SK-N-SH (cell line): ENCODE measurements around the gene PDE8A. TPM values are rescaled to one million over a fixed set of nuclear protein-coding genes. Genes with fewer than 3 reads are reported as not detected.

Experiments
- CTCF ChIA-PET: fragments of 300-600, 350-600 bp; formaldehyde crosslinking; extraction: SDS; loops from one replicate; lab custom pipeline; 2021; lab: Yijun Ruan, JAX
- POLR2A ChIA-PET: fragments of 350-600 bp; sonication (Branson Sonifier 250); formaldehyde crosslinking; extraction: SDS; loops from one replicate; lab custom pipeline; 2020; ENCODE audit warnings: antibody characterized with exemption, inconsistent platforms; lab: Yijun Ruan, JAX
- DNase-seq: peaks from one replicate; pipeline ENCODE4 v3.0.0; 2012
- H2AFZ ChIP-seq: fragments of 200-600 bp; sonication (generic); 2 replicates; pipeline ENCODE4 v1.8.1; 2016; ENCODE audit warnings: antibody characterized with exemption, mild to moderate bottlenecking, low read depth
- H3F3A ChIP-seq: fragments of 200-600 bp; sonication (generic); replicated peaks from 2 replicates; pipeline ENCODE3; 2016; ENCODE audit warnings: antibody characterized with exemption, mild to moderate bottlenecking; ENCODE audit not compliant: insufficient read depth
- H3K27ac ChIP-seq, 2 experiments: fragments of 200-500 bp in 1 of 2; fragments of 200-600 bp in 1 of 2; sonication (Bioruptor generic) in 1 of 2; sonication (generic), shearing (Covaris generic) in 1 of 2; 2 replicates each; pipeline versions ENCODE4 v1.5.1 to v1.6.1; 2014 to 2016; ENCODE audit warnings: low read depth in 2 of 2, inconsistent platforms in 1 of 2, low read length in 1 of 2, mild to moderate bottlenecking in 1 of 2, mixed read lengths in 1 of 2
- H3K27me3 ChIP-seq: fragments of 200-600 bp; sonication (generic), shearing (Covaris generic); 2 replicates; pipeline ENCODE4 v1.6.1; 2016; ENCODE audit warnings: mixed run types; ENCODE audit not compliant: insufficient read depth
- H3K36me3 ChIP-seq, 2 experiments: fragments of 200-500 bp in 1 of 2; fragments of 200-600 bp in 1 of 2; sonication (Bioruptor generic) in 1 of 2; sonication (generic) in 1 of 2; replicated peaks in 1 of 2; 2 replicates each; pipeline versions ENCODE3 to v1.5.1; 2014 to 2016; ENCODE audit warnings: low read length in 1 of 2, mild to moderate bottlenecking in 1 of 2; ENCODE audit not compliant: insufficient read depth in 2 of 2, control insufficient read depth in 1 of 2
- H3K4me1 ChIP-seq, 2 experiments: fragments of 200-500 bp in 1 of 2; fragments of 200-600 bp in 1 of 2; sonication (Bioruptor generic) in 1 of 2; sonication (generic), shearing (Covaris generic) in 1 of 2; 2 replicates each; pipeline versions ENCODE4 v1.5.1 to v1.6.1; 2014 to 2016; ENCODE audit warnings: low read depth in 1 of 2, low read length in 1 of 2, mixed run types in 1 of 2; ENCODE audit not compliant: insufficient read depth in 2 of 2, control insufficient read depth in 1 of 2
- H3K4me2 ChIP-seq: fragments of 200-600 bp; sonication (generic), shearing (Covaris generic); 2 replicates; pipeline ENCODE4 v1.6.1; 2017; ENCODE audit warnings: mixed run types
- H3K4me3 ChIP-seq, 2 experiments: fragments of 200-500 bp in 1 of 2; fragments of 200-600 bp in 1 of 2; sonication (Bioruptor generic) in 1 of 2; sonication (generic), shearing (Covaris generic) in 1 of 2; 2 replicates each; pipeline versions ENCODE4 v1.5.1 to v1.8.1; 2014 to 2016; ENCODE audit warnings: low read depth in 2 of 2, inconsistent platforms in 1 of 2, low read length in 1 of 2, mild to moderate bottlenecking in 1 of 2, mixed read lengths in 1 of 2, moderate library complexity in 1 of 2
- H3K79me2 ChIP-seq: fragments of 200-600 bp; sonication (generic); 2 replicates; pipeline ENCODE4 v1.8.1; 2017; ENCODE audit warnings: mild to moderate bottlenecking; ENCODE audit not compliant: insufficient read depth
- H3K9ac ChIP-seq: fragments of 200-600 bp; sonication (generic); 2 replicates; pipeline ENCODE4 v1.6.1; 2017; ENCODE audit warnings: mixed run types
- H3K9me2 ChIP-seq: fragments of 200-600 bp; sonication (generic); 2 replicates; pipeline ENCODE4 v1.6.1; 2017; ENCODE audit warnings: mixed run types
- H3K9me3 ChIP-seq: fragments of 200-600 bp; sonication (generic); 2 replicates; pipeline ENCODE4 v1.6.1; 2017; ENCODE audit warnings: mixed run types, mild to moderate bottlenecking, moderate library complexity
- H4K20me1 ChIP-seq: fragments of 200-600 bp; sonication (generic); 2 replicates; pipeline ENCODE4 v1.6.1; 2017; ENCODE audit warnings: mild to moderate bottlenecking, mixed run types; ENCODE audit not compliant: insufficient read depth
- ELF1 ChIP-seq: IDR thresholded peaks from 2 replicates; pipeline ENCODE4 v1.4.0; 2012
- FOXJ3 ChIP-seq: sonication (generic); formaldehyde crosslinking; IDR thresholded peaks from 2 replicates; pipeline ENCODE4 v1.5.1; 2020; ENCODE audit warnings: mild to moderate bottlenecking, missing genetic modification reagents
- JUND ChIP-seq: IDR thresholded peaks from 2 replicates; pipeline ENCODE4 v1.4.0; 2012
- RAD21 ChIP-seq: IDR thresholded peaks from 2 replicates; pipeline ENCODE4 v1.6.1; 2012; ENCODE audit warnings: mild to moderate bottlenecking, low read length
- RCOR1 ChIP-seq: fragments of 150-350 bp; IDR thresholded peaks from 2 replicates; pipeline ENCODE4 v1.6.1; 2017; ENCODE audit warnings: antibody characterized with exemption, low read length
- RFX5 ChIP-seq: IDR thresholded peaks from 2 replicates; pipeline ENCODE4 v1.6.1; 2012; ENCODE audit warnings: mild to moderate bottlenecking, improper control_type of control experiment, low read length
- RXRA ChIP-seq: IDR thresholded peaks from 2 replicates; pipeline ENCODE4 v1.4.0; 2012; ENCODE audit warnings: low read depth, mild to moderate bottlenecking, borderline replicate concordance
- SIN3A ChIP-seq: IDR thresholded peaks from 2 replicates; pipeline ENCODE4 v1.6.1; 2012; ENCODE audit warnings: low read depth, mild to moderate bottlenecking, low read length, moderate library complexity, borderline replicate concordance
- SMC3 ChIP-seq: IDR thresholded peaks from 2 replicates; pipeline ENCODE4 v1.6.1; 2012; ENCODE audit warnings: low read depth, low read length, improper control_type of control experiment
- TCF12 ChIP-seq: IDR thresholded peaks from 2 replicates; pipeline ENCODE4 v1.4.0; 2012
- USF2 ChIP-seq: fragments of 150-350 bp; IDR thresholded peaks from 2 replicates; pipeline ENCODE4 v1.6.1; 2017; ENCODE audit warnings: antibody characterized with exemption, low read length, low read depth, borderline replicate concordance
- YY1 ChIP-seq: IDR thresholded peaks from 2 replicates; pipeline ENCODE4 v1.4.0; 2012; ENCODE audit warnings: low read depth, mild to moderate bottlenecking
- ZBTB33 ChIP-seq: IDR thresholded peaks from 2 replicates; pipeline ENCODE4 v1.4.0; 2012; ENCODE audit warnings: low read depth, borderline replicate concordance
- WGBS: methylation state at CpG from one replicate; pipeline ENCODE4 v1.1.6; 2017; ENCODE audit warnings: low lambda C conversion rate; 5-methylcytosine and 5-hydroxymethylcytosine counted together
- polyA plus RNA-seq, 3 experiments: library from polyadenylated mRNA; depleted of rRNA; stranded (reverse); fragments of >200 nt; gene quantifications; 2 replicates each; pipeline ENCODE4 v1.2.3, GENCODE V29; 2012
- TF ChIP-seq, protein P1 (sequence below): IDR thresholded peaks from 2 replicates; pipeline ENCODE4 v1.4.0; 2012; ENCODE audit warnings: low read depth, borderline replicate concordance
- TF ChIP-seq, protein P2 (sequence below): fragments of 150-350 bp; IDR thresholded peaks from 2 replicates; pipeline ENCODE4 v1.6.1; 2016; ENCODE audit warnings: mild to moderate bottlenecking, low read depth, low read length

PDE8A gene
- polyA plus RNA-seq, 1 of the 3 experiments (the other 2 are of a cell fraction), result 13.4 TPM

GRCh38 chr15:85162237-85162636, 180.6 kb downstream of the PDE8A start:
- Histone ChIP-seq H3K27ac (no peak overlapping the region), H3K9me2 (no peaks in the 10 kb centered on the region), H3K79me2 (no peaks in the 10 kb centered on the region), H3K9ac (no peak overlapping the region), H2AFZ (no peak overlapping the region), H3K4me3 (no peak overlapping the region), H4K20me1 (no peaks in the 10 kb centered on the region), H3F3A (no peaks in the 10 kb centered on the region), H3K4me1 (no peaks in the 10 kb centered on the region), H3K27me3 (no peaks in the 10 kb centered on the region), H3K36me3 (no peaks in the 10 kb centered on the region), H3K9me3 (peaks cover 12% of the 10 kb centered on the region; the same call in 1 of the 2 replicates), H3K4me2 (no peak overlapping the region)
- ChIA-PET CTCF (no interaction called here), POLR2A (no interaction called here)
- TF ChIP-seq, protein P1, sequence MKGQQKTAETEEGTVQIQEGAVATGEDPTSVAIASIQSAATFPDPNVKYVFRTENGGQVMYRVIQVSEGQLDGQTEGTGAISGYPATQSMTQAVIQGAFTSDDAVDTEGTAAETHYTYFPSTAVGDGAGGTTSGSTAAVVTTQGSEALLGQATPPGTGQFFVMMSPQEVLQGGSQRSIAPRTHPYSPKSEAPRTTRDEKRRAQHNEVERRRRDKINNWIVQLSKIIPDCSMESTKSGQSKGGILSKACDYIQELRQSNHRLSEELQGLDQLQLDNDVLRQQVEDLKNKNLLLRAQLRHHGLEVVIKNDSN, result no peak
- no peak for TF ChIP-seq ZBTB33
- TF ChIP-seq USF2, result no peak
- TF ChIP-seq TCF12, result no peak
- no peak for TF ChIP-seq YY1
- TF ChIP-seq RXRA, result no peak
- TF ChIP-seq RAD21, result no peak
- no peak for TF ChIP-seq FOXJ3
- no peak for TF ChIP-seq SMC3
- TF ChIP-seq SIN3A, result no peak
- no peak for TF ChIP-seq ELF1
- TF ChIP-seq RCOR1, result no peak
- TF ChIP-seq JUND, result no peak
- TF ChIP-seq RFX5, result no peak
- TF ChIP-seq, protein P2, sequence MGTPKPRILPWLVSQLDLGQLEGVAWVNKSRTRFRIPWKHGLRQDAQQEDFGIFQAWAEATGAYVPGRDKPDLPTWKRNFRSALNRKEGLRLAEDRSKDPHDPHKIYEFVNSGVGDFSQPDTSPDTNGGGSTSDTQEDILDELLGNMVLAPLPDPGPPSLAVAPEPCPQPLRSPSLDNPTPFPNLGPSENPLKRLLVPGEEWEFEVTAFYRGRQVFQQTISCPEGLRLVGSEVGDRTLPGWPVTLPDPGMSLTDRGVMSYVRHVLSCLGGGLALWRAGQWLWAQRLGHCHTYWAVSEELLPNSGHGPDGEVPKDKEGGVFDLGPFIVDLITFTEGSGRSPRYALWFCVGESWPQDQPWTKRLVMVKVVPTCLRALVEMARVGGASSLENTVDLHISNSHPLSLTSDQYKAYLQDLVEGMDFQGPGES, result no peak
- no peak for DNase-seq
- WGBS, result 78% methylated on average over 1 of the region's 1 CpG
